Transverse colon (tissue), 3 donors: ENCODE data around the gene CYP2J2.

Experiments used
- CTCF ChIP-seq, 5 experiments: fragments of 200-600 bp in 3 of 5; fragments of 450-650 bp in 2 of 5; sonication (generic) in 3 of 5; IDR thresholded peaks; 1 replicate in 2 of 5; 2 replicates in 3 of 5; pipeline ENCODE4 v1.5.1; 2016 to 2017; ENCODE audit warnings: antibody characterized with exemption in 5 of 5, inconsistent platforms in 3 of 5, mild to moderate bottlenecking in 2 of 5, moderate library complexity in 1 of 5
- EP300 ChIP-seq: sonication (generic); formaldehyde crosslinking; IDR thresholded peaks from one replicate; pipeline ENCODE4 v1.6.1; 2017; ENCODE audit warnings: antibody characterized with exemption, low read depth

GRCh38 chr1:59949648-59950047, 23.1 kb upstream of the CYP2J2 start:
- TF ChIP-seq CTCF (IDR thresholded peaks at IDR 0.05) (no peak), EP300 (no peak)
